Activated T-cell treated with anti-CD3 and anti-CD28 coated beads for 48 hours (primary cell): ENCODE measurements around the gene SCYL1.

Experiments
- DNase-seq: peaks from one replicate; pipeline ENCODE4 v3.0.0-alpha.2; 2020; ENCODE audit warnings: low read depth

The SCYL1 gene

DNA sequence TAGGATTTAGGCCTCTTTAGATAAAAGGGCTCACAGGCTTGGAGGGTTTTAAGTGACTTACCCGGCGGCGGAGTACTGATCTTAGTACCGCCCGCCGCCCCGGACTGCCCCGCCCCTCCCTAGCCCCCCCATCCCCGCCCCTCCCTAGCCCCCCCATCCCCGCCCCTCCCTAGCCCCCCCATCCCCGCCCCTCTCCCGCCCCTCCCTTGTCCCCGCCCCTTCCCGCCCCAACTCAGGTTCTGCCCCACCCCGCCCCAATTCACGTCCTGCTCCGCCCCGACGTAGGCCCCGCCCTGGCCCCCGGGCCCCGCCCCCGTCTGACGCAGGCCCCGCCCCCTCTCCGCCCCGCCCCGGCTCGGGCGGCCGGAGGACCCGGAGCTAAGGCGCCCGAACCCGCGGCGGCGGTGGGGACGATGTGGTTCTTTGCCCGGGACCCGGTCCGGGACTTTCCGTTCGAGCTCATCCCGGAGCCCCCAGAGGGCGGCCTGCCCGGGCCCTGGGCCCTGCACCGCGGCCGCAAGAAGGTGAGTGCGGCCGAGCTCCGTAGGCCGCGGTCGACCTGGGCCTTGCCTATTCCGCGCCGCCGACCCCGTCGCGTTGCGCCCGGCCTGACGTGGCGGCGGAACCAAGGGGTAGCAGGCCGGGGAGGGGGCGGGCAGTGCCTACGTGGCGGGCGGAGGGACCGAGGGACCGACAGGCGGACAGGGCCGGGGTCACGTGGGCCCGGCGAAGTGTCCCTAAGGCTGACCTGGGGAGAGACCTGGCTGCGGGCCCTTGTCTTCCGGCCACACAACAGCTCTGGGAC lies at the start of gene SCYL1:
TSS of gene SCYL1 (plus strand) at position 343 of the 805 bp plus-strand sequence. CDS start at position 414, 71 bp downstream.
- peak; percentile 78 for DNase-seq

DNA sequence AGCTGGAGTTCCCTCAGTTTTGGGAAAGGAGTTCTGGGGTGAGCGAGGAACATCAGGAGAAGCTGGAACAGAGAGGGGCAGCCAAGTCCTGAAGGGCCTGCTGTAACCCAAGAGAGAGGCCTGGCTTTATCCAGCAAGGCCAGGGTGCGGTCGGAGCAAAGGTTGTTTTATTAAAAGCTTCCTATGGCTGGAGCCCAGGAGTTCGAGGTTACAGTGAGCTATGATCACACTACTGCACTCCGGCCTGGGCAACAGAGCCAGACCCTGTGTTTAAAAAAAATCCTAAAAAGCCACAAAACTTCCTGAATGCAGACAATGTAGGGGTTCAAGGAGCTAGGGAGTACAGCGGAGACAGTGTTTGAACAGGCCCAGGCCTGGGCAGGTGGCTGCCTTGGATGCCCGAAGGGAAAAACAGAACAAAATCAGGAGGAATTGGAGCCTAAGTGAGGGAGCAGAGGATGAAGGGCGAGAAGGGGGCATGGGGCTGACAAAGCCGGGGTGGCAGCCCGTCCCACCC lies 48.2 kb upstream of the SCYL1 start:
- no peak for DNase-seq

DNA sequence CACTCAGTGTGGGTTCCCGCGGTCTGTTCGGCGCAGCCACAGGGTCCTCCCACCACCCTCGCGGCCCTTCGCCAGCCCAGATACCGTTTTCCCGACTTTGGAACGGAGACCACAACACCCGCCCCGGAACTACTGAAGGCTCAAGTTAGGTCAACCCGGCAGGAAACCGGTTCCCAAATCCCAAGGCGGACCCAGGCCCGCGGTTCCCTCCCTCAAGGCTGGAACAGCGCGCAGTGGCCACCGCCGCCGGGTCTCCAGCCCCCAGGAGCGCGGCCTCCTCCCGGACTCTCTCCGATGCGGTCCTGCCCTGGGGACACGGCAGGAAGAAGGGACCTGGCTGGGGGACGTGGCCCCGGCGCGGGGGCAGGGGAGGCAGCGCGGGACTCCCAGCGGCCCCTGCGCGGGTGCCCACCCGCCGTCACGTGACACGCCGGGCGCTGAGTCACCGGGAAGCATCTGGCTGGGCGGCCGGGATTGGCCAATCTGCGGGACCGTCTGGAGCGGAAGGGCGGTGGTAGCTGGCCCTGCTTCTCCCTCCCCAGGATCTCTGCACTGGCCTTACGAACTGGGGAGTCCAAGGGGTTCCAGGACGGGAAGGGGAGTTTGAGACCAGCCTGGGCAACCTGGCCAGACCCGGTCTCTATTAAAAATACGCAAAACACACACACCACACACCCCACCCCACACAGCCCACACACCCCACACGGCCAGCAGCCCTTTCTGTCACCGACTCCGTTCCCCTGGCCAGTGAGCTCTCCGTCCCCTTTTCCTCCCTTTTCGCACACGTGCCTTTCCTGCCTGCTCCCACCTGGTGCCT lies 47.5 kb upstream of the SCYL1 start:
- DNase-seq, result peak; percentile 96

DNA sequence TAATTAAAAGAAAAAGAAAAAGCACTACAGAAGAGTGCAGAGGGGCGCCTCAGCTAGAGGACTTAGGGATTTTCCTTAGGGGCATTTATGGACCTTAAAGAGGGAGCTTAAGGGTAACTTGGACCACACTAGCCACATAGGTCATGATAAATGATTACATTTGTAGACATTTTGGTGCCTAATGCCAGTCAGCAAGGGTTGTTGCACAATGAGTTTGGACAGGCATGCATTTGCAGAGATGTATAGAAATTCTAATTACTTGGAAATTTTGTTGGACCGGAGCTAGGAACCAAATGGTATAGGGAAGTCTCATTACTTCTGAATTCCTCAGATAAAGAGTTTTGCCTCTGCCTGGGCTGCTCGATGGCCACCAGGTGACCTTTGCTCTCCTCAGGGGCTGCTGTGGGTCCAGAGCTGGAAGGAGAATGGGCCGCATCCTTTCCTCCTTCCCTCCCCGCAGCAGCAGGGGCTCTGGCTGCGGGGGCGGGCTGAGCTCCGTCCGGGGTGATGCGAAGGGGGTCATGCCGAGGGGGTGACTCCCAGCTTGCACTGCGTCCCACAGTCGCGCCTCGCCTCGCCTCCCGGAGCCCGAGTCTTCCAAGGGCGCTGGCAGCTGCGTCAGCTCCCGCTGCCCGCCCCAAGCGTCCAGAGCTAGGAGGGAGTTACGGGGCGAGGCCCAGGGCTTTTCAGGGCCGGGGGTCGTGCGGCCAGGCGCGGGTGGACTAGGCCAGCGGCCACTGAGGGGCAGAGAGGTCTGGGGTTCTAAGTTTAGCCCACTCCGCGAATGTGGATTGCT lies 46.3 kb upstream of the SCYL1 start:
- DNase-seq, result no peak

DNA sequence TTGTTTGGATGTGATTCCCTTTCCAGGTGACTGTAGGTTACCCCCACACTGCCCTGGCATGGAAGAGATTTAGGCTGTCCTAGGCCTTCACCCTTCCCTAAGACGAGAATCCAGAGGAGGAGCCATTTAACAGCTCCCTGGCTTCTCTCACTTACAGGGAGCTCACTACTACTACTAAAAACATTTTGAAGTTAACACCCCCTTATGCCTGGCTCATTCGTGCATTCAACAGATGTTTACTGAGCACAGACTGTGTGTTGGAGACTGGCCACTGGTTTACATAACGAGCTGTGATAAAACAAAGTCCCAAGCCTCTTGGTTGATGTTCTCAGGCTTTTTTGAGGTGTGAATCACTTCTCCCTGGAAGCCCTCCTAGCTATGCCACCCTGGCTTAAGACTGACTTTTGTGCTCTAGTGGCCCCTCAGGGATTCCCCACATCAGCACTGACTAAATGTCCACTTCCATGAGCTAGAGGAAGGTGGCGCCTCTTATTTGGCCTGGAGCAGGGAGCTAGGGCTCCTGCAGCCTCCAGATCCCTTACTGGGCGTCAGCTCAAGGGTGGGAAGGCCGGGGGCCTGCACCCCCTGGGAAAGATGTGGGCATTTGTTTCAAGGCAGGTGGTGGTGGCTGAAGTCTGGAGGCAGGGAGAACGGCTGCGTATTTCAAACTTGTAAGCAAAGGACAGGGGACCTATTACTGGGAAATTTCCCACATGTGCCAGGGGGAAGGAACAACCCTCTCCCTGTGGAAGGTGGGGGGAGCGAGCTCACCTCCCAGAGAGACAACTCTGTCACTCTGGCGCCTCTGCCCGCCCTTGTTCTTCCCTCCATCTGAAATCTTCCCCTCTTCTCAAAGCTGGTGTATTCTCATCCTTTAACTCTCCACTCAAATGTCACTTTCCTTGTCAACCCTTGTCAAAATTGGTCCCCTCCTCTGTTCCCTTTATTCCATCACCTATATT lies 45.4 kb upstream of the SCYL1 start:
- no peak for DNase-seq

DNA sequence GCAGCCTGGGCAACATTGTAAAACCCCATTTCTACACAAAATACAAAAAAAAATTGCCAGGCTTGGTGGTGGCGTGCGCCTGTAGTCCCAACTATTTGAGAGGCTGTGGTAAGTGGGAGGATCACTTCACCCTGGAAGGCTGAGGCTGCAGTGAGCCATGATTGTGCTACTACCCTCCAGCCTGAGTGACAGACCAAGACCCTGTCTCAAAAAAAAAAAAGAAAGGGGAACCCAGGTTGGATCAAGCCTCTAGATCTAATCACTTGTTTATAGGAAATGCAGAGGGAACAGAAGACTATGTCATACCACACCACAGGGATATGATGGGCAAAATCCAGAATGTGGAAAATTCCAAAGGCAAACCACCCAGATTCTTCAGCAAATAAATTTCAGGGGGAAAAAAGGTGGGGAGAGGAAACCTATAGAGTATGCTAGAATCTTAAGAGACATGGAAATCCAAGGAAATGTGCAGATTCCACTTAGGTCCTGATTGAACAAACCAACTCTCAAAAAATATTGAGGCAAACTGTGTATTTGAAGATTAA lies 42.5 kb upstream of the SCYL1 start:
- DNase-seq, result no peak

DNA sequence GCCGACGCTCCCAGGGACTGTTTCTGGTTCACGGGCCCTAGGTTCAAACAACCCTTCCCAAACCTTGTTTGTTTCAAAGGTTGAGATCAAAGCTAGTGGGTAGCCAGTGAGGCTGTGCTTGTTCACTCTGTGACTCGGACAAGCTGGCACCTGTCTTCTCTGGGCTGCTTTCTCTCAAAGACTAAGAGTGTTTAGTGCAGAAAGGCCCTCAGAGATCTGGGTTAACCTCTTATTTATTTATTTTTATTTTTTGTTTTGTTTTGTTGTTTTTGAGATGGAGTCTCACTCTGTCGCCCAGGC lies 39.0 kb upstream of the SCYL1 start:
- DNase-seq, result no peak

DNA sequence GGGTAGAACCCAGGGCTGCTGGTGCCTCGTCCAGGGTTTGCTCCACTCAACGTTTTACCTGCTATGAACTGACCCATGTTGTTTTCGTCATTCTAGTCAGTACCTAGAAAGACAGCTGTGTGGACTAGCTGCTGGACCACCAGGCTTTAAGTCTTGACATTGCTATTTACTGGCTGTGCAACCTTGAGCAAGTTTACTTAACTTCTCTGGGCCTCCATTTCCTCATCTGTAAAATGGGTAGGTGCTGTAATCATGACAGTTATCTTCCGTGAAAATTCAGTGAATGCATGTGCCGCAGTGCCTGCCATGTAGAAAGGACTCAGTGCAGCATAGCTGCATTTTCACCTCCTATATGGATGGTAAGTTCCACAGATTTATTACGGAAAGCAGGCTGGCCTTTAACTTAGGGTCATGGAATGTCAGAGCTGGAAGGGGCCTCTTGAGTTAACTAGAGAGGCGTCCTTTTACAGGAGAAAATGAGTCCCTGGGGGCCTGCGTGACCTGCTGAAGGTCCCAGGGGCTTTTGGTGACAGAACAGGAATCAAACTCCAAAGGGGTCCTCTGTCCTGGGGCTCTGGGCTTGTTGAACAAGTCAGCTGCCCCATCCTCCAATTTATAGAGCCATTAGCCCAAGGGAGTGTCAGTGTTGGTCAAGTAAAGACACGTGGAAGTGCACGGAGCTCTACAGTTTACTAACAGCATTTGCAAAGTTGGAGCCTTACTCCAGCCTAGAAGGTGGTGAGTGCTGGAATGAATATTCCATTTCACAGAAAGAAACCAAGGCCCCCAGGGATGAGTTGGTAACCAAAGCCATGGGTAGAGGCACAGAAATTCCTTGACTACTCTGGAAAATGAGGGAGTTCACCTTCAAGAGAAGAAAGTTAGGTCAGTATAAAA lies 38.1 kb upstream of the SCYL1 start:
- DNase-seq, result no peak

DNA sequence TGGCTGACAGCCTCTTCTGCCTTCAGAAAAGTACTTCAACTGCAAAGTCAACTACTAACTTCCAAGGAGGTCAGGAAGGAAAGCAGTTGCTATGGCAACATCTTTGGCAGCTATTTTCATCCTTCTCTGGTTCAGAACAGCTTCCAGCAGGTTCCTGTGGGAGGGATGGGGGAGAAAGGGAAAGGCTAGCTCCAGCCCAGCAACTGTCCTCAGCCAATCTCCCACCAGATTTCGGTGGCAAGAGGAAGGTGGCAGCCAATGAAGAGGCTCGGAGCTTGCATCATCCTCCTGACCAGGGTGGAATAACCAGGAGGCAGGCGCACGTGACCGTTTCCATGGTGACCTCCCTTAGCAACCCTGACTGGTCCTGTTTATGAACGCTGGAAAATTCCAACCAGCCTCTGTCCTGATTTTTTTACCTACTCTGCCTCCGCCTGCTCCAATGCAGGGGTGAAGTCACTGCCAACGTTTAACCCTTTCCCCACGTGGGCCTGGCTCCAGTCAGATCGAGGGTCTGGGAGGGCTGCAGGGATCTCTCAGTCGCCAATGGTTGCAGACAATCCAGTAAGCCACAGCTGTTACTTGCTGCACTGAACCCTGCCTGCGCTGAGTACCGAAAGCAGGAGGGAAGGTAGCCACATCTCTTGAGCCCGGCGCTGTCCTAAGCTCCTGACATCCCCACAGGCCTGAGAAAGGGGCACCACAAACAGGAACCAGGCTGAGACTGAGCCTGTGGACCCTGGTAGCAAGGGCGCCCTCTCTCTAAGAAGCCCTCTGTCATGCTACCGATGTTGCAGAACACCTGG lies 37.2 kb upstream of the SCYL1 start:
- DNase-seq, result peak; percentile 29

DNA sequence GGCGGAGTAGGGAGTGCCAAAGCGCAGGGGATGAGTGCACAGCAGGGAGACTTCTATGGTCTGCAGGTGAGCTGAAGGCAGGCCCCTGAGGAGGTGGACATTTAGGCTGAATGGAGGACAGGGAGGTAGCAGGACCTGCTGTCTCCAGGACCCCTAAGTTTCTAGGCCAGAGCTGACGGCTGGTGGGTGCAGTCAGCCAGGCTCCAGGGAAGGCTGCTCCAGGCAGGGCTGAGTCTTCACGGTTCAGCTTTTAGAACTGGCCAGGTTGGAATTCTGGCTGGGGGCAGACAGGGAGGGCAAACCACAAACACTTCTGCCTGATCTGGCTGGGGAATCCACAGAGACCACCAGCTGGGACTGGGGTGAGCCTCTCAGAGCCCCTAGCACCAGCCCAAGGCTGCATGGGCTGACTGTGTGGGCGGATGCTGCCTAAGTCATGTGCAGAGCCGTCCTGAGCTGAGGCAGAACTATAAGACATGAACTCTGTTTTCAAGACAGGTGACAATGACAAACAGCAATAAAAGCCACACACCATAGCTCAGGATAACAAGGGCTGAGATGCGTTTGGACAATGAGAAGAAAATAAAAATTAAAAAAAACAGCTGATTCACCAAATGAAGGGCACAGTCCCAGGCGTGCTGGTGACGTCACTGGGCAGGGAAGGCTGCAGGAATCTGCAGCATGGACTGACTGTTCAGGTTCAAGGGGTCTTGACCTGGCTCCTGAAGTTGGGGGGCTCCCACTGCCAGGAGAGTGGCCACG lies 36.4 kb upstream of the SCYL1 start:
- no peak for DNase-seq

DNA sequence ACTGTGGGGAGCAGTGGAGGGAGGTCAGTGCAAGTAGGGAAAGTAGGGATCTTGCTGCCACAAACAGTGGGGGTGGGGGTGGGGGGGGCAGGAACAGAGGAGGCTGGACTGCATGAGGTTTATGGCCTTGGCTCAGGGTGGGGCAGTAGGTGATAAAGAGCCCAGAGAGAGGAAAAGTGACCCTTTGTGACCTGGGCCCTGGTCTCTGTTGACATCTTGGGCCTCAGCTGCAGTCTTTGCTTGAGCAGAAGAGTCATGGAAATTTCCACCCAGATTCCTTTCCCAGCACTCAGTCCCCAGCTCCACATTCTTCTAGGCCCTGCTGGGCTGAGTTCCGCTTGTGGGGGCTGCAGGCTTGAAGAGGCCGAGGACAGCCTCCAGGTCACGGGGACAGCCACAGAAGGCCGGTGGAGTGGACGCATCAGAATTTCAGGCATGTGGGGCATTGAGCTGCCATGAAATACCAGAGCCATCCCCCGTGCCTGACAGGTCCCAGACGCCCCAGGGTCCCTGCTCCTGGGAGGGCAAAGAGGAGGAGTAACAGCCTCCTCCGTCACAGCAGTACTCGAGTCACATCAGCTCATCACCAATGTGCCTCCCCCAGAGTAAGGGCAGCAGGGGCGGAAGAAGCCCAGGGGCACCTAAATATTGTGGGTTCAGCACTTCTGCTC lies 35.7 kb upstream of the SCYL1 start:
- DNase-seq, result no peak

DNA sequence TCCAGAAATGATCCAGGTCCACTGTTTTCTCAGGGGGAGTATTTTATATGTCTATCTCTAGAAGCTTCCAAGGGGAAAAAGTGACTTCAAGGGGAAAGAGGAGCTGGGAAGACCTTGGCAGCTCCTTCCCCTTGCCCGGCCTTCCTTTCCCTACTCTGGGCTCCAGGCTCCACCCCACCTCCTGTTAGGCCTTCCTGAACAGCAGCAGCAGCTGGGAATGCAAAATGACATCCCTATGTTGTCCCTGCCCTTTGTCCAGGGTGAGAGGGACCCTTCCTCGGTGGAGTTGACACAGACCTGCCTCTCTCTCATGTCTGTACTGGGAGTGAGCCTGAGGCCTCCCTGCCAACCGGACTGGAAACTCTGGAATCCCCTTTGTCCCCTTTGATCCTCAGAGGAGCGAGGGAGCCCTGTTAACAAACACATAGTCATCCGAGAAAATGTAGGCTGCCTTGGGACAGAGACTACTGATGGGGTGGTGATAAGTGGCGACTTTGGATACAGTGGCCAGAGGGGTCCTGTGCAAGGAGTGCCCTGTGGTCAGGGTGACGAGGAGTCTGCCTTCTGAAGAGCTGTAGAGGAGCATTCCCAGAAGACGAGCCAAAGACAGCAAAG lies 35.1 kb upstream of the SCYL1 start:
- no peak for DNase-seq

DNA sequence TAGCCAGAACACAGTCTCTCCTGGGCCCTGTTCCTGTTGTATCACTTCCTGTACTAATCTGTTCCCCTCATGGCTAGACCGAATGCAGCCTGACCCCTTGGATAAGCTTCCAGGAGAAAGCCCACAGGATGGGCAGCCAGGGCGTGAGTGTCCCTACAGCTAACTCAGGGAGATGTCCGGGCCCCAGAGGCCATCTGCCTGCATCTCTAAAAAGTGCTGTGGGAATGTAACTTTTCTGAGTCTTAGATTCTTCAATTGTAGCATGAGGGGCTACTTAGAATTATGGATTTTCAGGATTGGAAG lies 33.8 kb upstream of the SCYL1 start:
- DNase-seq, result no peak

DNA sequence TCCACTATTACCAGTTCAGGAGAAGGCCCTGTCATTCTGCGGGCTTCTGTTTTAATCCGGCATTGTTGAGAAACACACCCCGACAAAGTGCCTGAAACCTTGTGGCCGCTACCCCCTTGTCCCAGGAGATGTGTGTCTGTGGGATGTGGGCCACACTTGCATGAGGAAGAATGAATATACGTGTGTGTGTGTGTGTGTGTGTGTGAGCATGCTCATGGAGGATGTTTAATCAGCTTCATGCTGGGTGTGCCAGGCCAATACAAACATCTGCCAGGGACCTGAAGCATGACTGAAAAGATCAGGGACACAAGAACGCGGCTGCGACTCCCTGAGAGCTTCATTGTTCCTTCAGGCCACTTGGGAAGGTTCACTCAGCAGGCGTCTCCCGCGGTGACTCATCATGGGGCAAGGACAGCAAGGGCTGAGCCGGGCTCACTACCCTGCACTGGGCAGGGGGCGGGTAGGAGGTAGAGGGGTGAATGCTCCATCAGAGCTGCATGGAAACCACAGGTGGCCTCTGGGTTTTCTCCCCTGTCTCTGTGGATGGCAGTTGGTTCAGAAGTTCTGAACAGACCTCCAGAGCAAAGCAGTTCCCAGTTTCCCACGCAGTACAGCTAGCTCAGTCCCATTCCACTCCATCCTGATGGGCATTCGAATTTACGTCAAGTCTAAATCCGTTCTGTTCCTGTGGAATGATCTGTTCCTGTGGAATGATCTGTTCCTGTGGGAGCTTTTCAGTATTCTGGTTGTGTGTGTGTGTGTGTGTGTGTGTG lies 33.1 kb upstream of the SCYL1 start:
- no peak for DNase-seq

DNA sequence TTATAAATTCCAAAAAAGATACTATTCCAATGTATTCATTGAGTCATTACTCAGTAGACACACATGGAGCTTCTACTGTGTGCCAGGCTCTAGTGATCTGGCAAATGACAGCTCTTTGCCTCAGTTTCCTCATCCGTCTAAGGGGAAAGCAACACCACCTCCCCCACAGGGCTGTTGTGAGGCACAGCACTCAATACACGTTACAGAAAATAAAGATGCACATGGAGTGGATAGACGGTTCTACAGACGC lies 32.6 kb upstream of the SCYL1 start:
- no peak for DNase-seq

DNA sequence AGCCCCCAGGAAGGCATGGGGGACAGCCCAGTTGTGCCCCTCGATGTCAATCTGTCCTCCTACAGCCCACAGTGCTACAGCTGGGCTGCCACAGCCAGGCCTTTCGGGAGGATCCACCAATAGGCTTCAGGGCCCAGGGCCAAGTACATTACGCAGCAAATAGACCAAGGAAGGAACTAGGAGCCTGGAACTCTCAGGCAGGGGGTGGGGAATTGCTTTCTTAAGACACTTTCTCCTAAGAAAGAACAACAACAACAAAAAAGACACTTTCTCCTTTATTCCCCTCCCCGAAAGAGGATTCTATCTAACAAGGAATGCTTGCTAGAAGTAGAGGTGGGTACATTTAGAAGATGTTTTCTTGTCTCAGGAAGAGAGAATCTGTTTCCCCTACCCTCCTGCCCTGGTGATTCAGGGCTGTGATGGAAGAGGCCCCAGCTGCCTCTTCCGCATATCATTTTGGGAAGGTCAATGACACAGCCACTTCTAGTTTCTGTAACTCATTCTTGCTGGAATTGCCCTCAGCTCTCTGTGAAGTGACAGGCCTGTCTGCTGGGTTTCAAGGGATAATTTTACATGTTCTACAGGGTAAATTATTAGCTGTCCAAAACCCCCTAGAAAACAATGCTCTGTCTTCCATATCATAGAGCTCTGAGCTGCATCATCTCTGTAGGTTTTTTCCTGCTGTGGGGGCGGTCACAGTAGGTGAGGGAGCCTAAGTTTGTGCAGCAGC lies 32.1 kb upstream of the SCYL1 start:
- DNase-seq, result peak; percentile 28
